HCT116 (cell line): ENCODE data around the gene STOX2. TPM values are rescaled to one million over a fixed set of nuclear protein-coding genes. Genes with fewer than 3 reads are reported as not detected.

ENCODE experiments used
- ATAC-seq: fragments of 200-7000 bp; cut with Tn5 transposase; 2 replicates; pipeline ENCODE4 v1.9.1; 2020; ENCODE audit warnings: mild to moderate bottlenecking, moderate library complexity
- BruUV-seq: library from RNA; stranded (reverse); fragments of 400-500 nt; replicated peaks from 2 replicates; lab custom pipeline; 2021; lab: Mats Ljungman, UMichigan
- CTCF ChIA-PET: fragments of 300-600 bp; sonication (Branson Sonifier 250); formaldehyde crosslinking; loops from one replicate; lab custom pipeline; 2021; ENCODE audit warnings: antibody characterized with exemption; lab: Charles Lee
- POLR2A ChIA-PET: fragments of 300-600, 350-600 bp; sonication (Branson Sonifier 250); formaldehyde crosslinking; loops from one replicate; lab custom pipeline; 2021; ENCODE audit warnings: antibody characterized with exemption; lab: Charles Lee
- RAD21 ChIA-PET, 2 experiments: fragments of 300-600 bp; sonication (Branson Sonifier 250); formaldehyde crosslinking; loops; one replicate each; lab custom pipeline; 2023; ENCODE audit warnings: low total read pairs in 2 of 2; ENCODE audit not compliant: uncharacterized antibody in 2 of 2, unreplicated experiment in 2 of 2, low non-redundant PET in 1 of 2; lab: Charles Lee
- DNase-seq: peaks from one replicate; pipeline ENCODE4 v3.0.0-alpha.2; 2010; ENCODE audit warnings: low read depth, low spot score
- H2AFZ ChIP-seq: fragments of 200-600 bp; shearing (Covaris generic), sonication (generic); 2 replicates; pipeline ENCODE4 v1.6.1; 2017; ENCODE audit warnings: low read depth, mixed run types, mixed read lengths, antibody characterized with exemption, low read length; ENCODE audit not compliant: poor library complexity, severe bottlenecking
- H3K27ac ChIP-seq: 2 replicates; pipeline ENCODE4 v1.5.1; 2012; ENCODE audit warnings: low read depth, low read length
- H3K27me3 ChIP-seq: fragments of 200-600 bp; sonication (generic); 2 replicates; pipeline ENCODE4 v1.6.1; 2016; ENCODE audit warnings: mixed run types, low read length, mixed read lengths; ENCODE audit not compliant: insufficient read depth
- H3K36me3 ChIP-seq, 2 experiments: fragments of 200-500 bp in 1 of 2; fragments of 200-600 bp in 1 of 2; sonication (Bioruptor generic) in 1 of 2; sonication (generic) in 1 of 2; 2 replicates each; pipeline versions ENCODE4 v1.5.1 to v1.6.1; 2014 to 2016; ENCODE audit warnings: low read length in 2 of 2, inconsistent platforms in 1 of 2, mixed read lengths in 1 of 2, mixed run types in 1 of 2; ENCODE audit not compliant: insufficient read depth in 2 of 2, control insufficient read depth in 1 of 2
- H3K4me1 ChIP-seq, 2 experiments: fragments of 200-600 bp in 1 of 2; sonication (generic) in 1 of 2; 2 replicates each; pipeline versions ENCODE4 v1.5.1 to v1.6.1; 2012 to 2017; ENCODE audit warnings: low read length in 2 of 2, inconsistent platforms in 1 of 2, mild to moderate bottlenecking in 1 of 2, mixed read lengths in 1 of 2, mixed run types in 1 of 2, moderate library complexity in 1 of 2; ENCODE audit not compliant: insufficient read depth in 2 of 2, control insufficient read depth in 1 of 2
- H3K4me2 ChIP-seq: fragments of 200-600 bp; sonication (generic); 2 replicates; pipeline ENCODE4 v1.6.1; 2017; ENCODE audit warnings: mixed run types, low read length, mixed read lengths
- H3K4me3 ChIP-seq, 2 experiments: fragments of 200-600 bp in 1 of 2; sonication (generic) in 1 of 2; replicated peaks in 1 of 2; 2 replicates each; pipeline ENCODE4 v1.5.1; 2011 to 2016; ENCODE audit warnings: low read length in 2 of 2, control low read depth in 1 of 2, low read depth in 1 of 2, mild to moderate bottlenecking in 1 of 2, mixed read lengths in 1 of 2, mixed run types in 1 of 2
- H3K79me2 ChIP-seq: fragments of 200-600 bp; sonication (generic); 2 replicates; pipeline ENCODE4 v1.6.1; 2017; ENCODE audit warnings: mild to moderate bottlenecking, mixed run types, low read length, moderate library complexity, mixed read lengths; ENCODE audit not compliant: insufficient read depth
- H3K9ac ChIP-seq: fragments of 200-600 bp; sonication (generic); 2 replicates; pipeline ENCODE4 v1.6.1; 2016; ENCODE audit warnings: low read length, mixed read lengths
- H3K9me2 ChIP-seq: fragments of 200-600 bp; sonication (generic), shearing (Covaris generic); 2 replicates; pipeline ENCODE4 v1.6.1; 2017; ENCODE audit warnings: mixed run types, mild to moderate bottlenecking, moderate library complexity; ENCODE audit not compliant: insufficient read depth
- H3K9me3 ChIP-seq, 2 experiments: fragments of 200-500 bp in 1 of 2; fragments of 200-600 bp in 1 of 2; sonication (Bioruptor generic) in 1 of 2; sonication (generic) in 1 of 2; 2 replicates each; pipeline ENCODE4 v1.6.1; 2014 to 2017; ENCODE audit warnings: low read length in 2 of 2, mixed read lengths in 2 of 2, inconsistent platforms in 1 of 2, low read depth in 1 of 2, mild to moderate bottlenecking in 1 of 2, mixed run types in 1 of 2, moderate library complexity in 1 of 2; ENCODE audit not compliant: control insufficient read depth in 1 of 2, insufficient read depth in 1 of 2
- H4K20me1 ChIP-seq: fragments of 200-600 bp; sonication (generic), shearing (Covaris generic); 2 replicates; pipeline ENCODE4 v1.6.1; 2017; ENCODE audit warnings: mixed run types, mild to moderate bottlenecking, moderate library complexity; ENCODE audit not compliant: insufficient read depth
- CEBPB ChIP-seq: IDR thresholded peaks from 2 replicates; pipeline ENCODE4 v1.6.1; 2012; ENCODE audit warnings: low read depth
- CTCF ChIP-seq, 3 experiments: fragments of 200-600 bp in 1 of 3; sonication (generic) in 1 of 3; IDR thresholded peaks in 2 of 3; conservative IDR thresholded peaks in 1 of 3; 2 replicates each; pipeline ENCODE4 v1.5.1; 2012 to 2017; ENCODE audit warnings: low read depth in 2 of 3, low read length in 2 of 3, antibody characterized with exemption in 1 of 3, borderline replicate concordance in 1 of 3, control low read depth in 1 of 3, mild to moderate bottlenecking in 1 of 3, mixed read lengths in 1 of 3, mixed run types in 1 of 3, moderate library complexity in 1 of 3; ENCODE audit not compliant: insufficient read depth in 1 of 3
- ELF1 ChIP-seq: IDR thresholded peaks from 2 replicates; pipeline ENCODE4 v1.6.1; 2012; ENCODE audit warnings: low read depth, borderline replicate concordance
- EZH2 ChIP-seq: fragments of 200-600 bp; sonication (generic); IDR thresholded peaks from 2 replicates; pipeline ENCODE4 v1.6.1; 2017; ENCODE audit warnings: antibody characterized with exemption, mixed run types
- EZH2phosphoT487 ChIP-seq: fragments of 200-600 bp; IDR thresholded peaks from 2 replicates; pipeline ENCODE4 v1.6.1; 2018; ENCODE audit warnings: antibody characterized with exemption, borderline replicate concordance
- FOSL1 ChIP-seq: IDR thresholded peaks from 2 replicates; pipeline ENCODE4 v1.6.1; 2012; ENCODE audit warnings: low read depth
- JUND ChIP-seq: IDR thresholded peaks from 2 replicates; pipeline ENCODE4 v1.6.1; 2012
- MAX ChIP-seq: IDR thresholded peaks from 2 replicates; pipeline ENCODE4 v1.6.1; 2012
- POLR2A ChIP-seq: IDR thresholded peaks from 2 replicates; pipeline ENCODE4 v1.7.0; 2011; ENCODE audit warnings: borderline replicate concordance; ENCODE audit not compliant: insufficient read depth, insufficient read length; ENCODE audit errors: extremely low read depth
- POLR2AphosphoS5 ChIP-seq: IDR thresholded peaks from 2 replicates; pipeline ENCODE4 v1.6.1; 2011; ENCODE audit warnings: mild to moderate bottlenecking, low read depth, low read length, moderate library complexity
- RAD21 ChIP-seq: IDR thresholded peaks from 2 replicates; pipeline ENCODE4 v1.6.1; 2012; ENCODE audit warnings: low read depth, mild to moderate bottlenecking
- REST ChIP-seq: IDR thresholded peaks from 2 replicates; pipeline ENCODE4 v1.6.1; 2012; ENCODE audit warnings: low read depth
- SP1 ChIP-seq: IDR thresholded peaks from 2 replicates; pipeline ENCODE4 v1.6.1; 2012; ENCODE audit warnings: low read depth
- SRF ChIP-seq: IDR thresholded peaks from 2 replicates; pipeline ENCODE4 v1.6.1; 2012; ENCODE audit warnings: low read depth
- TCF7L2 ChIP-seq: IDR thresholded peaks from 2 replicates; pipeline ENCODE4 v1.7.0; 2011; ENCODE audit warnings: borderline replicate concordance, inconsistent platforms; ENCODE audit not compliant: insufficient read depth, insufficient read length; ENCODE audit errors: extremely low read depth
- YY1 ChIP-seq: IDR thresholded peaks from 2 replicates; pipeline ENCODE4 v1.6.1; 2011; ENCODE audit warnings: low read length, low read depth, moderate library complexity, mild to moderate bottlenecking; ENCODE audit not compliant: insufficient replicate concordance; ENCODE audit errors: extremely low read depth
- ZBTB33 ChIP-seq: IDR thresholded peaks from 2 replicates; pipeline ENCODE4 v1.6.1; 2011; ENCODE audit warnings: mild to moderate bottlenecking, low read length, moderate library complexity; ENCODE audit not compliant: insufficient replicate concordance; ENCODE audit errors: extremely low read depth
- ZFX ChIP-seq: fragments of 450-650 bp; IDR thresholded peaks from 2 replicates; pipeline ENCODE4 v1.6.1; 2017
- intact Hi-C: fragments of 100-400 bp; cut with micrococcal nuclease; formaldehyde crosslinking; loops from 2 replicates; pipeline ENCODE4 v1.10.0; 2022
- total RNA-seq: library from RNA; stranded (reverse); gene quantifications from one replicate; pipeline ENCODE4 v1.2.1, GENCODE V29; 2021; ENCODE audit not compliant: unreplicated experiment

Gene STOX2
- total RNA-seq, 1 experiment from 2014 or later: 6.3 TPM

GRCh38 chr4:183932576-183932975 is 27.5 kb downstream of the STOX2 start:
- TF ChIP-seq MAX: no peak
- no peak for TF ChIP-seq JUND
- no peak for TF ChIP-seq TCF7L2
- no peak for TF ChIP-seq EZH2
- TF ChIP-seq RAD21: no peak
- TF ChIP-seq POLR2AphosphoS5: no peak
- no peak for TF ChIP-seq POLR2A
- no peak for TF ChIP-seq CEBPB
- no peak for TF ChIP-seq YY1
- no peak for TF ChIP-seq FOSL1
- no peak for TF ChIP-seq CTCF (IDR thresholded peaks at IDR 0.05 in 2 of 3, conservative IDR thresholded peaks at IDR 0.05 in 1 of 3; ENCODE audit: borderline replicate concordance in 1 of 3, insufficient read depth in 1 of 3, low read depth in 2 of 3, low read length in 2 of 3)
- no peak for TF ChIP-seq ZFX
- no peak for TF ChIP-seq ZBTB33
- TF ChIP-seq SRF: no peak
- TF ChIP-seq EZH2phosphoT487: no peak
- TF ChIP-seq SP1: no peak
- no peak for TF ChIP-seq REST
- TF ChIP-seq ELF1: no peak
- CTCF ChIA-PET: no interaction called here
- H3K9ac ChIP-seq: no peak overlapping the region
- DNase-seq (no peak), ATAC-seq (no peak)
- H2AFZ ChIP-seq: no peak overlapping the region
- no peaks in the 10 kb centered on the region for H3K27me3 ChIP-seq
- POLR2A ChIA-PET: no interaction called here
- no peaks in the 10 kb centered on the region for H3K79me2 ChIP-seq
- BruUV-seq: no TSS peak
- no peaks in the 10 kb centered on the region for H4K20me1 ChIP-seq
- H3K36me3 ChIP-seq: no peaks in the 10 kb centered on the region
- no peak overlapping the region for H3K27ac ChIP-seq
- H3K4me1 ChIP-seq: no peaks in the 10 kb centered on the region
- H3K9me2 ChIP-seq: no peaks in the 10 kb centered on the region
- no peaks in the 10 kb centered on the region for H3K9me3 ChIP-seq
- RAD21 ChIA-PET: no interaction called here
- intact Hi-C loops: no loop called here
- no peak overlapping the region for H3K4me2 ChIP-seq
- no peak overlapping the region for H3K4me3 ChIP-seq
